ENCODE data around the gene NKAIN2. TPM values are rescaled to one million over a fixed set of nuclear protein-coding genes. Genes with fewer than 3 reads are reported as not detected.

The NKAIN2 gene
- total and polyA plus RNA-seq, 2 donors (not counting 3 experiments of a cell fraction or from before 2014, with no cell fraction given), result 0.03 TPM; not detected in 1

- no peak overlapping the region for H3K4me2 ChIP-seq (ENCODE audit: insufficient read depth, low read length)
- dilution Hi-C loops (cut with MboI; ENCODE audit: extremely low pct_ligation_motif_present, low sequenced_read_pairs) (no loop called here), intact Hi-C loops (cut with micrococcal nuclease) (no loop called here)
- DNase-seq (ENCODE audit: low read depth, low spot score) (no peak), FAIRE-seq (no peak)
- H3K27me3 ChIP-seq (ENCODE audit: control insufficient read depth in 2 of 2, insufficient read depth in 2 of 2, low read length in 2 of 2), result peaks cover 0 to 6% of the 10 kb centered on the region in 2 experiments
- BruUV-seq (replicated peaks), result no TSS peak
- H3K36me3 ChIP-seq (ENCODE audit: control insufficient read depth in 2 of 2, extremely low read depth in 1 of 2, insufficient read depth in 2 of 2, low read length in 2 of 2), result no peaks in the 10 kb centered on the region
- no peaks in the 10 kb centered on the region for H3K9me1 ChIP-seq (replicated peaks; ENCODE audit: control insufficient read depth, extremely low read depth, insufficient read depth, low read length)
- TF ChIP-seq, protein P1, sequence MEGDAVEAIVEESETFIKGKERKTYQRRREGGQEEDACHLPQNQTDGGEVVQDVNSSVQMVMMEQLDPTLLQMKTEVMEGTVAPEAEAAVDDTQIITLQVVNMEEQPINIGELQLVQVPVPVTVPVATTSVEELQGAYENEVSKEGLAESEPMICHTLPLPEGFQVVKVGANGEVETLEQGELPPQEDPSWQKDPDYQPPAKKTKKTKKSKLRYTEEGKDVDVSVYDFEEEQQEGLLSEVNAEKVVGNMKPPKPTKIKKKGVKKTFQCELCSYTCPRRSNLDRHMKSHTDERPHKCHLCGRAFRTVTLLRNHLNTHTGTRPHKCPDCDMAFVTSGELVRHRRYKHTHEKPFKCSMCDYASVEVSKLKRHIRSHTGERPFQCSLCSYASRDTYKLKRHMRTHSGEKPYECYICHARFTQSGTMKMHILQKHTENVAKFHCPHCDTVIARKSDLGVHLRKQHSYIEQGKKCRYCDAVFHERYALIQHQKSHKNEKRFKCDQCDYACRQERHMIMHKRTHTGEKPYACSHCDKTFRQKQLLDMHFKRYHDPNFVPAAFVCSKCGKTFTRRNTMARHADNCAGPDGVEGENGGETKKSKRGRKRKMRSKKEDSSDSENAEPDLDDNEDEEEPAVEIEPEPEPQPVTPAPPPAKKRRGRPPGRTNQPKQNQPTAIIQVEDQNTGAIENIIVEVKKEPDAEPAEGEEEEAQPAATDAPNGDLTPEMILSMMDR (IDR thresholded peaks at IDR 0.05; ENCODE audit: extremely low read depth in 1 of 2, insufficient read depth in 1 of 2, low read depth in 1 of 2, low read length in 2 of 2), result no peak
- TF ChIP-seq JUN (IDR thresholded peaks at IDR 0.05; ENCODE audit: borderline replicate concordance, insufficient read depth, insufficient read length, low read depth), result no peak
- no peak for TF ChIP-seq MYC (IDR thresholded peaks at IDR 0.05; ENCODE audit: low read depth, low read length)
- no peak for TF ChIP-seq POLR2A (IDR thresholded peaks at IDR 0.05; ENCODE audit: low read depth, low read length)
- no peak for TF ChIP-seq MAX (IDR thresholded peaks at IDR 0.05; ENCODE audit: insufficient read depth, insufficient read length)
- no peak overlapping the region for H3K4me3 ChIP-seq (replicated peaks in 1 of 3; ENCODE audit: insufficient read depth in 1 of 3, low read depth in 1 of 3, low read length in 3 of 3)
- H3K4me1 ChIP-seq (ENCODE audit: control insufficient read depth, extremely low read depth, insufficient read depth, low read length), result no peaks in the 10 kb centered on the region
- ChIA-PET CTCF (no interaction called here), POLR2A (no interaction called here)
- no peaks in the 10 kb centered on the region for H4K20me1 ChIP-seq (replicated peaks; ENCODE audit: control insufficient read depth, extremely low read depth, insufficient read depth, low read length)
- H2AFZ ChIP-seq (ENCODE audit: low read depth, low read length), result no peak overlapping the region
- H3K9me3 ChIP-seq (replicated peaks; ENCODE audit: control insufficient read depth, insufficient read depth, low read length), result no peaks in the 10 kb centered on the region
- no peaks in the 10 kb centered on the region for H3K79me2 ChIP-seq (ENCODE audit: control insufficient read depth, insufficient read depth, low read length)
- no peak overlapping the region for H3K27ac ChIP-seq (ENCODE audit: insufficient read depth, low read depth, low read length)
- H3K9ac ChIP-seq (replicated peaks; ENCODE audit: extremely low read depth, insufficient read depth, low read length), result no peak overlapping the region
Measured at GRCh38 chr6:124769811-124770544, 966.3 kb downstream of the NKAIN2 start.

DNA sequence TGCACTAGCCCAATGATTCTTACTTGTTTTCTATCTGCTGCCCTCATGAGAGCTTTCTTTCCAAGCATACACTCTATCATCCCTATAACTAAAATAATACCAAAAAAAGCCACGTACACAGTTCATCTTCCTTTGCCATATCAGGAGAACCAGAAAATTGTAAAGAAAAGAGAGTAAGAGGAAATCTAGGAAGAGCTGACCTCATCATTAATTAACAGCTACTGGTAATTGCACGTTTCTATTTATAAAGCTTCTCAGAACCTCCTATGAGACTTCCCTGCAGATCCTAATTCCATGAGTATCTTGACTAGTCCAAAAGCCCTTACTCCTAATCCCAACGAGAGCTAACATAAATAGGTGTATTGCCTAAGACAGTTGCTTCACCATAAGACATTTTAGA, 967.1 kb downstream of the NKAIN2 start:
- intact Hi-C loops (cut with micrococcal nuclease) (no loop called here), dilution Hi-C loops (cut with MboI; ENCODE audit: extremely low pct_ligation_motif_present, low sequenced_read_pairs) (no loop called here)
- Histone ChIP-seq H3K36me3 (ENCODE audit: control insufficient read depth in 2 of 2, extremely low read depth in 1 of 2, insufficient read depth in 2 of 2, low read length in 2 of 2) (no peaks in the 10 kb centered on the region), H3K4me1 (ENCODE audit: control insufficient read depth, extremely low read depth, insufficient read depth, low read length) (no peaks in the 10 kb centered on the region), H3K4me2 (ENCODE audit: insufficient read depth, low read length) (no peak overlapping the region), H4K20me1 (replicated peaks; ENCODE audit: control insufficient read depth, extremely low read depth, insufficient read depth, low read length) (no peaks in the 10 kb centered on the region), H3K27me3 (ENCODE audit: control insufficient read depth in 2 of 2, insufficient read depth in 2 of 2, low read length in 2 of 2) (peaks cover 0 to 3% of the 10 kb centered on the region in 2 experiments), H3K27ac (ENCODE audit: insufficient read depth, low read depth, low read length) (no peak overlapping the region), H2AFZ (ENCODE audit: low read depth, low read length) (no peak overlapping the region), H3K9me3 (replicated peaks; ENCODE audit: control insufficient read depth, insufficient read depth, low read length) (no peaks in the 10 kb centered on the region), H3K9ac (replicated peaks; ENCODE audit: extremely low read depth, insufficient read depth, low read length) (no peak overlapping the region), H3K9me1 (replicated peaks; ENCODE audit: control insufficient read depth, extremely low read depth, insufficient read depth, low read length) (no peaks in the 10 kb centered on the region), H3K79me2 (ENCODE audit: control insufficient read depth, insufficient read depth, low read length) (no peaks in the 10 kb centered on the region), H3K4me3 (replicated peaks in 1 of 3; ENCODE audit: insufficient read depth in 1 of 3, low read depth in 1 of 3, low read length in 3 of 3) (no peak overlapping the region)
- POLR2A ChIA-PET, result no interaction called here
- BruUV-seq (replicated peaks), result no TSS peak
- TF ChIP-seq JUN (IDR thresholded peaks at IDR 0.05; ENCODE audit: borderline replicate concordance, insufficient read depth, insufficient read length, low read depth), result no peak
- TF ChIP-seq POLR2AphosphoS5 (IDR thresholded peaks at IDR 0.05; ENCODE audit: insufficient read depth, low read depth, low read length), result no peak
- TF ChIP-seq MAX (IDR thresholded peaks at IDR 0.05; ENCODE audit: insufficient read depth, insufficient read length), result no peak
- no peak for TF ChIP-seq EZH2 (IDR thresholded peaks at IDR 0.05; ENCODE audit: borderline replicate concordance, low read depth, low read length, severe bottlenecking)
- no peak for TF ChIP-seq MYC (IDR thresholded peaks at IDR 0.05; ENCODE audit: low read depth, low read length)
- TF ChIP-seq GATA2 (IDR thresholded peaks at IDR 0.05; ENCODE audit: insufficient read depth, insufficient read length, low read depth, low read length), result no peak
- no peak for TF ChIP-seq POLR2A (IDR thresholded peaks at IDR 0.05; ENCODE audit: low read depth, low read length)
- FAIRE-seq, result no peak
- CTCF ChIA-PET, result no interaction called here
- DNase-seq (ENCODE audit: low read depth, low spot score), result no peak
